ENCODE measurements around the gene ARHGAP22. TPM values are rescaled to one million over a fixed set of nuclear protein-coding genes. Genes with fewer than 3 reads are reported as not detected.

Gene ARHGAP22
- total and polyA plus RNA-seq, 2 of the 4 experiments (the other 2 are of a cell fraction), result 28.3 to 30.2 TPM

DNA sequence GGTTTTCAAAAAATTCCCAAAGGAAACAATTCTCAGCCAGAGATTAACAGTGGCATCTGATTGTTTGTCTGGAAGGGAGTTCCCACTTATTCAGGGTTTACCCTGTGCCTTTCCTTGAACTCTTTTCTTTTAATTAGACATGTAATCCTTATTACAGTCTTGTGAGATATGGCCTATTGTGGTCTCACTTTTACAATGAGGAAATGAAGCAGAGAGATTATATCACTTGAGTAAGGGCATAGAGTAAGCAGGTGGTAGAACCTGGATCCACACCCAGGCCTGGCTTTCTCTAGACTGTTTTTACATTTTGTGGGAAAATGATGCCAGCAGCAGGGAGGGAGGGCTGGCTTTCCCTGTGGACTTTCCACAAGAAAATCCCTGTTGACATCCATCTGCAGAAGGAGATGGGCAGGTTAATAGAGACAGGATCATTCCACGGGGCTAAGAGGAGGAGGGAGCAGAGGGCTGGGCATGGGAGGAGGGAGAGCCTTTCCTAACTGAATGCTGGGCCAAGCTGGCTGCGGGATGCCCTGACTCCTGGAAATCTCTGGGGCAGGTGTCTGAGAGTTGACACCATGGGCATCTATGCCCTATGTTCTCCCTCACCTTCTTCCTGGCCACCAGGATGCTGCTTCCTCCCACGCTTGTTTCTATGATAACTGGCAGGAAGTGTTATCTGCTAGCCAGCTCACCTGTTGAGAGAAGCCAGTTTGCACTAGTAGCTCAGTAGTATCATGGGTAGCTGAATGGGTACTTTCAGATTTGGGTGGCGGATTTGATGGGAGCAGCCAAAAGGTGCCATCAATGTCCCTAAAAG, 28.7 kb upstream of the ARHGAP22 start:
- H3K36me3 ChIP-seq (ENCODE audit: control insufficient read depth, insufficient read depth, low read length), result no peaks in the 10 kb centered on the region
- no peak overlapping the region for H2BK120ac ChIP-seq (ENCODE audit: low read depth, low read length)
- H2AK9ac ChIP-seq (replicated peaks; ENCODE audit: low read depth, low read length, poor library complexity), result no peak overlapping the region
- H3K4ac ChIP-seq (ENCODE audit: low read depth, low read length), result no peak overlapping the region
- TF ChIP-seq, protein P1, sequence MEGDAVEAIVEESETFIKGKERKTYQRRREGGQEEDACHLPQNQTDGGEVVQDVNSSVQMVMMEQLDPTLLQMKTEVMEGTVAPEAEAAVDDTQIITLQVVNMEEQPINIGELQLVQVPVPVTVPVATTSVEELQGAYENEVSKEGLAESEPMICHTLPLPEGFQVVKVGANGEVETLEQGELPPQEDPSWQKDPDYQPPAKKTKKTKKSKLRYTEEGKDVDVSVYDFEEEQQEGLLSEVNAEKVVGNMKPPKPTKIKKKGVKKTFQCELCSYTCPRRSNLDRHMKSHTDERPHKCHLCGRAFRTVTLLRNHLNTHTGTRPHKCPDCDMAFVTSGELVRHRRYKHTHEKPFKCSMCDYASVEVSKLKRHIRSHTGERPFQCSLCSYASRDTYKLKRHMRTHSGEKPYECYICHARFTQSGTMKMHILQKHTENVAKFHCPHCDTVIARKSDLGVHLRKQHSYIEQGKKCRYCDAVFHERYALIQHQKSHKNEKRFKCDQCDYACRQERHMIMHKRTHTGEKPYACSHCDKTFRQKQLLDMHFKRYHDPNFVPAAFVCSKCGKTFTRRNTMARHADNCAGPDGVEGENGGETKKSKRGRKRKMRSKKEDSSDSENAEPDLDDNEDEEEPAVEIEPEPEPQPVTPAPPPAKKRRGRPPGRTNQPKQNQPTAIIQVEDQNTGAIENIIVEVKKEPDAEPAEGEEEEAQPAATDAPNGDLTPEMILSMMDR (conservative IDR thresholded peaks at IDR 0.05; ENCODE audit: low read depth, low read length), result no peak
- no peak for TF ChIP-seq MAFK (IDR thresholded peaks at IDR 0.05; ENCODE audit: low read depth, low read length)
- TF ChIP-seq CEBPB (IDR thresholded peaks at IDR 0.05; ENCODE audit: low read depth, low read length), result no peak
- TF ChIP-seq SMC3 (IDR thresholded peaks at IDR 0.05; ENCODE audit: low read depth, low read length), result no peak
- TF ChIP-seq RCOR1 (IDR thresholded peaks at IDR 0.05; ENCODE audit: insufficient replicate concordance, low read length), result no peak
- no peak for TF ChIP-seq RFX5 (IDR thresholded peaks at IDR 0.05; ENCODE audit: low read depth, low read length)
- no peak for TF ChIP-seq POLR2A (IDR thresholded peaks at IDR 0.05; ENCODE audit: low read depth, low read length)
- no peak overlapping the region for H3K23ac ChIP-seq (ENCODE audit: low read depth, low read length)
- dilution Hi-C loops (cut with HindIII; ENCODE audit: low sequenced_read_pairs, unreplicated experiment) (no loop called here), intact Hi-C loops (cut with micrococcal nuclease) (no loop called here), in situ Hi-C loops (cut with MboI; ENCODE audit: low sequenced_read_pairs) (no loop called here)
- H3K4me2 ChIP-seq (ENCODE audit: low read depth, low read length), result no peak overlapping the region
- H4K8ac ChIP-seq (ENCODE audit: low read depth in 2 of 2, low read length in 2 of 2), result no peak overlapping the region
- H2AK5ac ChIP-seq (ENCODE audit: low read depth, low read length), result no peak overlapping the region
- no peak overlapping the region for H3K27ac ChIP-seq (ENCODE audit: insufficient read depth, low read length)
- H3K9me1 ChIP-seq (ENCODE audit: insufficient read depth, low read length), result no peaks in the 10 kb centered on the region
- peaks cover 2% of the 10 kb centered on the region; the same call in 1 of the 2 replicates for H3K4me1 ChIP-seq (ENCODE audit: control insufficient read depth, insufficient read depth, low read length)
- DNase-seq, result no peak
- no peaks in the 10 kb centered on the region for H4K20me1 ChIP-seq (ENCODE audit: insufficient read depth, low read length)
- ChIA-PET CTCF (interaction anchor here (1.6 kb wide), 1 partner anchor 19 kb away, joined by 5 read pairs; no protein-coding TSS in a partner anchor), POLR2A (ENCODE audit: unreplicated experiment) (no interaction called here)
- H3K27me3 ChIP-seq (ENCODE audit: control insufficient read depth, insufficient read depth, low read length), result no peaks in the 10 kb centered on the region
- no peak overlapping the region for H3K9ac ChIP-seq (ENCODE audit: low read depth, low read length)
- H2AFZ ChIP-seq (replicated peaks; ENCODE audit: low read length, poor library complexity), result peak overlapping the region; percentile 48
- no peaks in the 10 kb centered on the region for H3K9me3 ChIP-seq (ENCODE audit: control insufficient read depth, insufficient read depth, low read length)
- H2BK15ac ChIP-seq (ENCODE audit: low read depth, low read length), result no peak overlapping the region
- no peak overlapping the region for H3K4me3 ChIP-seq (ENCODE audit: insufficient read depth, low read depth, low read length)
- no peak overlapping the region for H2BK5ac ChIP-seq (ENCODE audit: low read depth, low read length, poor library complexity, severe bottlenecking)
- no peaks in the 10 kb centered on the region; a peak in 1 of 4 replicates for H3K79me1 ChIP-seq (ENCODE audit: low read depth in 1 of 2, low read length in 2 of 2)
- H3K14ac ChIP-seq (replicated peaks; ENCODE audit: low read depth, low read length), result no peak overlapping the region
- BruUV-seq (replicated peaks), result no TSS peak
- WGBS, 2 experiments (ENCODE audit: extremely low coverage in 2 of 2, insufficient read length in 1 of 2), result 100% methylated on average over 1 of the region's 4 CpGs; no CpG with 5 or more reads in 1 of the 2 experiments
- no peak overlapping the region for H4K5ac ChIP-seq (ENCODE audit: low read depth, low read length)
- H2BK20ac ChIP-seq (ENCODE audit: low read depth, low read length), result no peak overlapping the region
- no peak overlapping the region for H3K18ac ChIP-seq (ENCODE audit: low read depth, low read length)
- no peak overlapping the region for H3K56ac ChIP-seq (ENCODE audit: extremely low read depth, insufficient read depth, low read length)
- no peak for ATAC-seq (ENCODE audit: low read depth)
- H4K91ac ChIP-seq (ENCODE audit: insufficient read depth, low read depth, low read length), result no peak overlapping the region

Data from IMR-90 (cell line).